ENCODE data around the gene RNF38. TPM values are rescaled to one million over a fixed set of nuclear protein-coding genes. Genes with fewer than 3 reads are reported as not detected.

The RNF38 gene
- total RNA-seq, 1 donor: 14.7 TPM

- no peak for DNase-seq (ENCODE audit: low read depth)
- H3K4me3 ChIP-seq (ENCODE audit: low read depth, low read length): no peak overlapping the region
- no peak for TF ChIP-seq CTCF (IDR thresholded peaks at IDR 0.05; ENCODE audit: insufficient read depth, low read depth, low read length)
Observed at GRCh38 chr9:36358486-36358885, 41.6 kb downstream of the RNF38 start.

- no peak for DNase-seq (ENCODE audit: low read depth)
- H3K4me3 ChIP-seq (ENCODE audit: low read depth, low read length): no peak overlapping the region
Observed at GRCh38 chr9:36357639-36358038, 42.4 kb downstream of the RNF38 start.

GRCh38 chr9:36346569-36346968, 53.5 kb downstream of the RNF38 start:
- no peak overlapping the region for H3K4me3 ChIP-seq (ENCODE audit: low read depth, low read length)
- peak; percentile 17 for DNase-seq (ENCODE audit: low read depth)
- no peak for TF ChIP-seq CTCF (IDR thresholded peaks at IDR 0.05; ENCODE audit: insufficient read depth, low read depth, low read length)

More at GRCh38 chr9:36357639-36358038, 42.4 kb downstream of the RNF38 start:
- TF ChIP-seq CTCF (IDR thresholded peaks at IDR 0.05; ENCODE audit: insufficient read depth, low read depth, low read length): no peak

GRCh38 chr9:36345103-36345846, 54.8 kb downstream of the RNF38 start:
- DNase-seq (ENCODE audit: low read depth): no peak
- no peak overlapping the region for H3K4me3 ChIP-seq (ENCODE audit: low read depth, low read length)
- TF ChIP-seq CTCF (IDR thresholded peaks at IDR 0.05; ENCODE audit: insufficient read depth, low read depth, low read length): no peak

- no peak for DNase-seq (ENCODE audit: low read depth)
- H3K4me3 ChIP-seq (ENCODE audit: low read depth, low read length): no peak overlapping the region
- TF ChIP-seq CTCF (IDR thresholded peaks at IDR 0.05; ENCODE audit: insufficient read depth, low read depth, low read length): no peak
Observed at GRCh38 chr9:36341936-36342577, 58.0 kb downstream of the RNF38 start.

GRCh38 chr9:36337865-36338264, 62.2 kb downstream of the RNF38 start:
- TF ChIP-seq CTCF (IDR thresholded peaks at IDR 0.05; ENCODE audit: insufficient read depth, low read depth, low read length): no peak
- no peak for DNase-seq (ENCODE audit: low read depth)
- no peak overlapping the region for H3K4me3 ChIP-seq (ENCODE audit: low read depth, low read length)
